Small intestine (tissue), 7 donors: ENCODE measurements around the gene ZBTB37. TPM values are rescaled to one million over a fixed set of nuclear protein-coding genes. Genes with fewer than 3 reads are reported as not detected.
A peak's percentile ranks its signal among the peaks of the same experiment; 100 is the strongest.

Source experiments
- DNase-seq, 2 donors: peaks; one replicate each; pipeline versions ENCODE4 v3.0.0 to v3.0.0-alpha.2; 2013
- FAIRE-seq: peaks from 2 replicates; lab custom pipeline; 2012; peaks lifted over from hg19 to GRCh38; lab: Jason Lieb, UNC
- H3K27ac ChIP-seq, 3 donors: one replicate each; pipeline ENCODE4 v1.5.1; 2013; ENCODE audit warnings: low read length in 2 of 3, mild to moderate bottlenecking in 2 of 3, control low read depth in 1 of 3, inconsistent platforms in 1 of 3, low read depth in 1 of 3, moderate library complexity in 1 of 3
- H3K27me3 ChIP-seq, 3 donors: one replicate each; pipeline ENCODE4 v1.6.1; 2013; ENCODE audit warnings: low read length in 3 of 3, inconsistent platforms in 1 of 3; ENCODE audit not compliant: control insufficient read depth in 3 of 3, insufficient read depth in 3 of 3
- H3K36me3 ChIP-seq, 3 donors: one replicate each; pipeline ENCODE4 v1.6.1; 2013; ENCODE audit warnings: low read length in 3 of 3, inconsistent platforms in 1 of 3, low read depth in 1 of 3, mild to moderate bottlenecking in 1 of 3, moderate library complexity in 1 of 3; ENCODE audit not compliant: control insufficient read depth in 3 of 3, insufficient read depth in 2 of 3
- H3K4me1 ChIP-seq, 3 donors: one replicate each; pipeline ENCODE4 v1.6.1; 2013; ENCODE audit warnings: low read length in 2 of 3, inconsistent platforms in 1 of 3, low read depth in 1 of 3, mild to moderate bottlenecking in 1 of 3, moderate library complexity in 1 of 3; ENCODE audit not compliant: control insufficient read depth in 3 of 3, insufficient read depth in 2 of 3
- H3K4me3 ChIP-seq, 3 donors: one replicate each; pipeline ENCODE4 v1.5.1; 2013; ENCODE audit warnings: low read length in 3 of 3, control low read depth in 1 of 3, inconsistent platforms in 1 of 3, low read depth in 1 of 3, mild to moderate bottlenecking in 1 of 3, moderate library complexity in 1 of 3
- H3K9me3 ChIP-seq, 2 donors: one replicate each; pipeline ENCODE4 v1.6.1; 2013; ENCODE audit warnings: low read depth in 1 of 2, low read length in 1 of 2; ENCODE audit not compliant: control insufficient read depth in 2 of 2, insufficient read depth in 1 of 2
- WGBS, 3 donors: extraction: QIAGEN DNeasy Blood & Tissue Kit; methylation state at CpG; one replicate each; pipeline ENCODE4 v1.1.7; 2013; 5-methylcytosine and 5-hydroxymethylcytosine counted together
- polyA plus RNA-seq, 4 donors: library from polyadenylated mRNA; stranded (reverse) in 3 of 4; unstranded in 1 of 4; fragments of 200-250 nt in 3 of 4; fragments of 120-200 nt in 1 of 4; gene quantifications; one replicate each; pipeline versions ENCODE4 v1.2.1 to v1.2.3, GENCODE V29; 2013
- donor health status: healthy with polysubstance abuse.
- donor health status: control.
- donor health status: control.
- donor health status: Bipolar disorder and iron deficiency.
- donor health status: healthy.

ZBTB37 gene
- polyA plus RNA-seq, 4 donors, result 0.22 to 3.9 (median 0.69) TPM

DNA sequence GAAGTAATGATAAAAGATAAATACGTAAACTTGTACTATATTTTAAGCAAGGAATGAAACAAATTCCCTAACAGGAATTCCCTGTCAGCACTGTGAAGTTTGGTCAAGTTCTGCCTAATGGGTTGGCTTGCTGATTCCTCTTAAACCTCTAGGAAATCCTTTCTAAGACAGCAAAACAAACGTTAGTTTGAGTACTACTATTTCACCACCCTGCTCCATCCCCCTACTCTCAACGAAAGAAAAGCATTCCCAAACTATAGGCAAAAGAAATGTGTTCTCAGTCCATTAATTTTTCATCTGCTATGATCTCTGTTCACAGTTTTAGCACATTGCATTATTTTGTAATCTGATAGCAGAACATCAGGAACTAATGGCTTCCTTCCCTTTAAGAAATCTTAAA is 32.8 kb downstream of the ZBTB37 start:
- Histone ChIP-seq H3K9me3 (no peaks in the 10 kb centered on the region), H3K4me1 (no peaks in the 10 kb centered on the region), H3K4me3 (no peak overlapping the region), H3K27me3 (no peaks in the 10 kb centered on the region), H3K36me3 (no peaks in the 10 kb centered on the region), H3K27ac (no peak overlapping the region)
- WGBS, 3 donors, result 58 to 78% (median 75%) methylated on average over 3 of the region's 3 CpGs
- FAIRE-seq (no peak), DNase-seq (no peak)

GRCh38 chr1:173903827-173904531 is 35.8 kb downstream of the ZBTB37 start:
- Histone ChIP-seq H3K4me3 (no peak overlapping the region), H3K27me3 (no peaks in the 10 kb centered on the region), H3K27ac (no peak overlapping the region), H3K4me1 (no peaks in the 10 kb centered on the region), H3K36me3 (no peaks in the 10 kb centered on the region), H3K9me3 (peaks cover 0 to 3% of the 10 kb centered on the region in 2 donors)
- 77 to 90% (median 83%) methylated on average over 6 of the region's 6 CpGs for WGBS, 3 donors
- FAIRE-seq (no peak), DNase-seq (no peak)

- Histone ChIP-seq H3K36me3 (peaks cover 0 to 2% (median 0%) of the 10 kb centered on the region in 3 donors), H3K4me3 (no peak overlapping the region), H3K27me3 (no peaks in the 10 kb centered on the region), H3K4me1 (peaks cover 0 to 3% (median 2%) of the 10 kb centered on the region in 3 donors), H3K9me3 (peaks cover 0 to 6% of the 10 kb centered on the region in 2 donors), H3K27ac (no peak overlapping the region)
- 86 to 89% (median 86%) methylated on average over 3 of the region's 3 CpGs for WGBS, 3 donors
- no peak for FAIRE-seq
- DNase-seq, result no peak
These were observed 44.9 kb downstream of the ZBTB37 start for GRCh38 chr1:173913111-173913510.

- H3K4me1 ChIP-seq, result peaks cover 0 to 3% (median 2%) of the 10 kb centered on the region in 3 donors
- FAIRE-seq, result no peak
These were observed 46.2 kb downstream of the ZBTB37 start for GRCh38 chr1:173914366-173914871.

GRCh38 chr1:173915596-173915995 is 47.4 kb downstream of the ZBTB37 start:
- Histone ChIP-seq H3K27ac (no peak overlapping the region), H3K4me3 (no peak overlapping the region), H3K4me1 (peaks cover 0 to 3% (median 2%) of the 10 kb centered on the region in 3 donors), H3K9me3 (no peaks in the 10 kb centered on the region), H3K36me3 (no peaks in the 10 kb centered on the region), H3K27me3 (no peaks in the 10 kb centered on the region)
- FAIRE-seq (no peak), DNase-seq (no peak)
- WGBS, 3 donors, result 80 to 97% (median 89%) methylated on average over 2 of the region's 2 CpGs

More at GRCh38 chr1:173914366-173914871, 46.2 kb downstream of the ZBTB37 start:
- 78 to 87% (median 84%) methylated on average over 13 of the region's 13 CpGs for WGBS, 3 donors
- no peak overlapping the region for H3K4me3 ChIP-seq
- H3K36me3 ChIP-seq, result peaks cover 0 to 2% (median 0%) of the 10 kb centered on the region in 3 donors
- no peak overlapping the region for H3K27ac ChIP-seq
- no peaks in the 10 kb centered on the region for H3K27me3 ChIP-seq
- peak; percentile 45 to 60 for DNase-seq
- peaks cover 0 to 2% of the 10 kb centered on the region in 2 donors for H3K9me3 ChIP-seq

- no peaks in the 10 kb centered on the region for H3K36me3 ChIP-seq
- no peak overlapping the region for H3K27ac ChIP-seq
- no peak for DNase-seq
- no peak overlapping the region for H3K4me3 ChIP-seq
- H3K9me3 ChIP-seq, result no peaks in the 10 kb centered on the region
- FAIRE-seq, result no peak
- WGBS, 3 donors, result 79 to 80% (median 80%) methylated on average over 4 of the region's 4 CpGs
- peaks cover 0 to 3% (median 2%) of the 10 kb centered on the region in 3 donors for H3K4me1 ChIP-seq
- H3K27me3 ChIP-seq, result no peaks in the 10 kb centered on the region
These were observed 48.5 kb downstream of the ZBTB37 start for GRCh38 chr1:173916667-173917066.

- Histone ChIP-seq H3K36me3 (no peaks in the 10 kb centered on the region), H3K4me3 (no peak within 1 kb of the TSS), H3K27me3 (no peaks in the 10 kb centered on the region), H3K27ac (no peak within 1 kb of the TSS), H3K9me3 (no peaks in the 10 kb centered on the region), H3K4me1 (peaks cover 0 to 3% (median 2%) of the 10 kb centered on the region in 3 donors)
- DNase-seq (peak in 1 of 2 donors; percentile 39), FAIRE-seq (no peak)
- WGBS, 3 donors, result 73 to 79% (median 77%) methylated on average over 3 of the region's 3 CpGs
These were observed 49.0 kb downstream of the ZBTB37 start, which contains the start of gene SERPINC1 for GRCh38 chr1:173917149-173917548. TSS of gene SERPINC1 (minus strand) at chr1:173917327. CDS start at chr1:173917259, 68 bp downstream.

GRCh38 chr1:173917635-173918493 is 49.7 kb downstream of the ZBTB37 start:
- H3K4me1 ChIP-seq, result peaks cover 0 to 3% (median 2%) of the 10 kb centered on the region in 3 donors
- DNase-seq, result no peak
- H3K27me3 ChIP-seq, result no peaks in the 10 kb centered on the region
- 87 to 92% (median 92%) methylated on average over 12 of the region's 12 CpGs for WGBS, 3 donors
- H3K36me3 ChIP-seq, result no peaks in the 10 kb centered on the region
- no peak overlapping the region for H3K4me3 ChIP-seq
- no peak for FAIRE-seq
- H3K27ac ChIP-seq, result no peak overlapping the region
- no peaks in the 10 kb centered on the region for H3K9me3 ChIP-seq
